ENCODE measurements around the gene COG1. TPM values are rescaled to one million over a fixed set of nuclear protein-coding genes. Genes with fewer than 3 reads are reported as not detected.

COG1 gene
- polyA plus RNA-seq, 2 of the 4 experiments (the other 2 are of a cell fraction) = 19.5 to 26.0 TPM

- WGBS (ENCODE audit: missing lambda C conversion rate) = 2% methylated on average over 48 of the region's 48 CpGs
- Histone ChIP-seq H3K4me2 (peak overlapping the region; percentile 89), H3K27ac (peak overlapping the region; percentile 89 to 95), H3K4me3 (peak overlapping the region; percentile 88), H3K4me1 (peaks cover 36% of the 10 kb centered on the region), H3K9me3 (no peaks in the 10 kb centered on the region)
- TF ChIP-seq MYC (IDR thresholded peaks at IDR 0.05; ENCODE audit: borderline replicate concordance, low read length) (no peak), JUN (IDR thresholded peaks at IDR 0.05) (peak in 1 of 2 experiments; percentile 60; a peak in 1 of 5 replicates)
- FAIRE-seq (no peak), ATAC-seq (peak; percentile 37 to 56), DNase-seq (ENCODE audit: low read depth in 1 of 2, low spot score in 1 of 2) (peak; percentile 17 to 55)
- ChIA-PET POLR2A (interaction anchor here (0.6 to 1.6 kb wide), 6 partner anchors 17 to 640 kb away, joined by 3 to 8 read pairs (median 4); partner anchors contain the start of gene COG1), CTCF (interaction anchor here (0.8 to 4.2 kb wide), 17 partner anchors 10 to 676 kb away, joined by 3 to 26 read pairs (median 6); partner anchors contain the start of gene COG1)
These were observed 39.9 kb downstream of the COG1 start for GRCh38 chr17:73232587-73233373.

GRCh38 chr17:73234736-73235135 lies 41.9 kb downstream of the COG1 start:
- Histone ChIP-seq H3K9me3 (no peaks in the 10 kb centered on the region), H3K4me1 (peaks cover 19% of the 10 kb centered on the region; the same call in 2 of the 3 replicates), H3K27ac (no peak overlapping the region), H3K4me2 (no peak overlapping the region), H3K4me3 (no peak overlapping the region)
- DNase-seq (ENCODE audit: low read depth in 1 of 2, low spot score in 1 of 2) (no peak), ATAC-seq (no peak), FAIRE-seq (no peak)
- 86% methylated on average over 10 of the region's 10 CpGs for WGBS (ENCODE audit: missing lambda C conversion rate)
- CTCF ChIA-PET = interaction anchor here (0.6 to 3.5 kb wide), 5 partner anchors 20 to 508 kb away, joined by 4 to 17 read pairs (median 11); no protein-coding TSS in a partner anchor
- TF ChIP-seq BHLHE40 (IDR thresholded peaks at IDR 0.05; ENCODE audit: low read depth, low read length) = no peak
- TF ChIP-seq NR3C1 (IDR thresholded peaks at IDR 0.05) = no peak
- no peak for TF ChIP-seq ZC3H11A (IDR thresholded peaks at IDR 0.05)
- no peak for TF ChIP-seq TP53 (CRISPR knock-in tag; IDR thresholded peaks at IDR 0.05)
- TF ChIP-seq SMC3 (IDR thresholded peaks at IDR 0.05) = no peak
- no peak for TF ChIP-seq KDM1A (IDR thresholded peaks at IDR 0.05; ENCODE audit: low read depth)
- TF ChIP-seq, protein P1, sequence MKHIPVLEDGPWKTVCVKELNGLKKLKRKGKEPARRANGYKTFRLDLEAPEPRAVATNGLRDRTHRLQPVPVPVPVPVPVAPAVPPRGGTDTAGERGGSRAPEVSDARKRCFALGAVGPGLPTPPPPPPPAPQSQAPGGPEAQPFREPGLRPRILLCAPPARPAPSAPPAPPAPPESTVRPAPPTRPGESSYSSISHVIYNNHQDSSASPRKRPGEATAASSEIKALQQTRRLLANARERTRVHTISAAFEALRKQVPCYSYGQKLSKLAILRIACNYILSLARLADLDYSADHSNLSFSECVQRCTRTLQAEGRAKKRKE (CRISPR knock-in tag; IDR thresholded peaks at IDR 0.05; ENCODE audit: low read depth) = no peak
- TF ChIP-seq BCL3 (IDR thresholded peaks at IDR 0.05) = no peak
- TF ChIP-seq, protein P2, sequence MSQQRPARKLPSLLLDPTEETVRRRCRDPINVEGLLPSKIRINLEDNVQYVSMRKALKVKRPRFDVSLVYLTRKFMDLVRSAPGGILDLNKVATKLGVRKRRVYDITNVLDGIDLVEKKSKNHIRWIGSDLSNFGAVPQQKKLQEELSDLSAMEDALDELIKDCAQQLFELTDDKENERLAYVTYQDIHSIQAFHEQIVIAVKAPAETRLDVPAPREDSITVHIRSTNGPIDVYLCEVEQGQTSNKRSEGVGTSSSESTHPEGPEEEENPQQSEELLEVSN (IDR thresholded peaks at IDR 0.05; ENCODE audit: borderline replicate concordance, low read depth) = no peak
- TF ChIP-seq CHD2 (IDR thresholded peaks at IDR 0.05; ENCODE audit: low read length, partially characterized antibody) = no peak
- POLR2A ChIA-PET = no interaction called here

DNA sequence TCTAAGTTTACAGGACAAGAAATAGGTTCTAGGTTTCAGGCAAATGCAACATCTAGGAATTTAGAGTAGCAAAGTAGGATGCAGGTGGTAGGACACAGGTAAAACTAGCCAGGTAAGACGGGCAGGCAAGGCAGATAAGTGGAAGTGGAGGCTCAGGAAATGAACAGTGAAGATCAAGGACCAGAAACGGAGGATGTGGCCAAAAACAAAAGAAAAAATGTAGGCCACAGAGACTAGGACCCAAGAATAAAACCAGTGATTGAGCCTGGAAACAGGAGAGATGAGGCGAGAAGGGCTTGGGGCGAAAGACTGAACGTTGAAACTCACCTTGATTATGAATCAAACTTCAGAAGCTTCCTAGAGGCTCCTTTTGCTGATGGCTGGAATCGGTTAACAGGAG lies 44.9 kb downstream of the COG1 start:
- POLR2A ChIA-PET = no interaction called here
- no peak for ATAC-seq
- Histone ChIP-seq H3K27ac (no peak overlapping the region), H3K9me3 (no peaks in the 10 kb centered on the region), H3K4me3 (no peak overlapping the region), H3K4me2 (no peak overlapping the region), H3K4me1 (peaks cover 4% of the 10 kb centered on the region; the same call in 1 of the 3 replicates)
- 85% methylated on average over 6 of the region's 6 CpGs for WGBS (ENCODE audit: missing lambda C conversion rate)
- no peak for TF ChIP-seq HES2 (IDR thresholded peaks at IDR 0.05)
- TF ChIP-seq ZFP36 (IDR thresholded peaks at IDR 0.05; ENCODE audit: borderline replicate concordance, partially characterized antibody) = no peak
- TF ChIP-seq HDAC2 (IDR thresholded peaks at IDR 0.05) = no peak
- TF ChIP-seq, protein P3, sequence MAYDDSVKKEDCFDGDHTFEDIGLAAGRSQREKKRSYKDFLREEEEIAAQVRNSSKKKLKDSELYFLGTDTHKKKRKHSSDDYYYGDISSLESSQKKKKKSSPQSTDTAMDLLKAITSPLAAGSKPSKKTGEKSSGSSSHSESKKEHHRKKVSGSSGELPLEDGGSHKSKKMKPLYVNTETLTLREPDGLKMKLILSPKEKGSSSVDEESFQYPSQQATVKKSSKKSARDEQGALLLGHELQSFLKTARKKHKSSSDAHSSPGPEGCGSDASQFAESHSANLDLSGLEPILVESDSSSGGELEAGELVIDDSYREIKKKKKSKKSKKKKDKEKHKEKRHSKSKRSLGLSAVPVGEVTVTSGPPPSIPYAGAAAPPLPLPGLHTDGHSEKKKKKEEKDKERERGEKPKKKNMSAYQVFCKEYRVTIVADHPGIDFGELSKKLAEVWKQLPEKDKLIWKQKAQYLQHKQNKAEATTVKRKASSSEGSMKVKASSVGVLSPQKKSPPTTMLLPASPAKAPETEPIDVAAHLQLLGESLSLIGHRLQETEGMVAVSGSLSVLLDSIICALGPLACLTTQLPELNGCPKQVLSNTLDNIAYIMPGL (CRISPR knock-in tag; IDR thresholded peaks at IDR 0.05; ENCODE audit: borderline replicate concordance) = no peak
- no peak for TF ChIP-seq NPAS2 (CRISPR knock-in tag; IDR thresholded peaks at IDR 0.05; ENCODE audit: borderline replicate concordance)
- TF ChIP-seq RCOR1 (IDR thresholded peaks at IDR 0.05; ENCODE audit: low read depth, low read length) = no peak
- no peak for TF ChIP-seq CBX2 (IDR thresholded peaks at IDR 0.05; ENCODE audit: borderline replicate concordance, low read depth)
- TF ChIP-seq POLR2AphosphoS2 (conservative IDR thresholded peaks at IDR 0.05; ENCODE audit: low read length) = no peak
- TF ChIP-seq FOXS1 (CRISPR knock-in tag; IDR thresholded peaks at IDR 0.05) = no peak
- no peak for TF ChIP-seq POLR2A (IDR thresholded peaks at IDR 0.05; ENCODE audit: low read length)
- no peak for TF ChIP-seq JUNB (IDR thresholded peaks at IDR 0.05)
- DNase-seq (ENCODE audit: low read depth in 1 of 2, low spot score in 1 of 2) = no peak
- CTCF ChIA-PET = interaction anchor here (0.8 to 3.5 kb wide), 9 partner anchors 11 to 516 kb away, joined by 3 to 17 read pairs (median 5); partner anchors contain the start of gene COG1
- no peak for FAIRE-seq

Measured in A549 (cell line).